ENCODE data around the gene MXD4. TPM values are rescaled to one million over a fixed set of nuclear protein-coding genes. Genes with fewer than 3 reads are reported as not detected.

MXD4 gene
- total RNA-seq, 1 experiment from 2014 or later, result 18.9 TPM

GRCh38 chr4:2264481-2265041 lies 2.7 kb upstream of the MXD4 start:
- BruUV-seq (replicated peaks), result no TSS peak
- intact Hi-C loops (cut with micrococcal nuclease), result loop anchor here (5.0 kb wide), 1 partner anchor 153 kb away; the partner anchor contains the start of genes CFAP99 and ZFYVE28

GRCh38 chr4:2263926-2264321 lies 2.0 kb upstream of the MXD4 start:
- no peaks in the 10 kb centered on the region for H3F3A ChIP-seq (ENCODE audit: low read length, unreplicated experiment)

More at GRCh38 chr4:2264481-2265041, 2.7 kb upstream of the MXD4 start:
- Histone ChIP-seq H3K27me3 (ENCODE audit: low read length) (no peaks in the 10 kb centered on the region), H3K9me3 (ENCODE audit: low read length) (no peaks in the 10 kb centered on the region), H2AFZ (ENCODE audit: low read length) (no peak overlapping the region), H3K36me3 (ENCODE audit: low read depth, low read length) (no peaks in the 10 kb centered on the region), H3K4me2 (ENCODE audit: low read length) (no peak overlapping the region), H3F3A (ENCODE audit: low read length, unreplicated experiment) (no peaks in the 10 kb centered on the region), H4K20me1 (ENCODE audit: low read length) (no peaks in the 10 kb centered on the region), H3K4me1 (ENCODE audit: insufficient read depth, low read length) (peaks cover 8% of the 10 kb centered on the region; the same call in 1 of the 2 replicates), H3K9ac (ENCODE audit: low read length) (no peak overlapping the region), H3K27ac (ENCODE audit: low read length) (no peak overlapping the region), H3K4me3 (ENCODE audit: low read length) (no peak overlapping the region), H3K79me2 (ENCODE audit: low read length) (peaks cover 10% of the 10 kb centered on the region; the same call in 1 of the 2 replicates), H3K9me2 (replicated peaks; ENCODE audit: low read length) (no peaks in the 10 kb centered on the region)
- ChIA-PET POLR2A (ENCODE audit: unreplicated experiment) (no interaction called here), CTCF (no interaction called here)
- DNase-seq (no peak), ATAC-seq (no peak)
- TF ChIP-seq EZH2phosphoT487 (IDR thresholded peaks at IDR 0.05; ENCODE audit: borderline replicate concordance, low read length), result no peak

GRCh38 chr4:2262944-2263250 lies 988 bp upstream of the MXD4 start:
- no peak overlapping the region for H3K27ac ChIP-seq (ENCODE audit: low read length)

More at GRCh38 chr4:2263926-2264321, 2.0 kb upstream of the MXD4 start:
- TF ChIP-seq EZH2 (IDR thresholded peaks at IDR 0.05; ENCODE audit: low read length, unreplicated experiment) (no peak), CTCF (conservative IDR thresholded peaks at IDR 0.05; ENCODE audit: low read depth, low read length) (no peak), EZH2phosphoT487 (IDR thresholded peaks at IDR 0.05; ENCODE audit: borderline replicate concordance, low read length) (no peak)
- H3K4me1 ChIP-seq (ENCODE audit: insufficient read depth, low read length), result peaks cover 8% of the 10 kb centered on the region; the same call in 1 of the 2 replicates
- no peaks in the 10 kb centered on the region for H4K20me1 ChIP-seq (ENCODE audit: low read length)
- no TSS peak for BruUV-seq (replicated peaks)
- no peak overlapping the region for H3K4me2 ChIP-seq (ENCODE audit: low read length)
- no peaks in the 10 kb centered on the region for H3K9me3 ChIP-seq (ENCODE audit: low read length)
- no peak overlapping the region for H3K9ac ChIP-seq (ENCODE audit: low read length)
- no peak overlapping the region for H3K4me3 ChIP-seq (ENCODE audit: low read length)
- ChIA-PET POLR2A (ENCODE audit: unreplicated experiment) (no interaction called here), CTCF (no interaction called here)
- DNase-seq (no peak), ATAC-seq (no peak)
- H3K9me2 ChIP-seq (replicated peaks; ENCODE audit: low read length), result no peaks in the 10 kb centered on the region
- no peak overlapping the region for H2AFZ ChIP-seq (ENCODE audit: low read length)
- intact Hi-C loops (cut with micrococcal nuclease), result loop anchor here (5.0 kb wide), 1 partner anchor 153 kb away; the partner anchor contains the start of genes CFAP99 and ZFYVE28
- H3K27ac ChIP-seq (ENCODE audit: low read length), result no peak overlapping the region
- H3K79me2 ChIP-seq (ENCODE audit: low read length), result peaks cover 10% of the 10 kb centered on the region; the same call in 1 of the 2 replicates
- H3K27me3 ChIP-seq (ENCODE audit: low read length), result no peaks in the 10 kb centered on the region
- no peaks in the 10 kb centered on the region for H3K36me3 ChIP-seq (ENCODE audit: low read depth, low read length)

More at GRCh38 chr4:2262944-2263250, 988 bp upstream of the MXD4 start:
- TF ChIP-seq EZH2phosphoT487 (IDR thresholded peaks at IDR 0.05; ENCODE audit: borderline replicate concordance, low read length) (no peak), CTCF (conservative IDR thresholded peaks at IDR 0.05; ENCODE audit: low read depth, low read length) (no peak), EZH2 (IDR thresholded peaks at IDR 0.05; ENCODE audit: low read length, unreplicated experiment) (no peak)
- Histone ChIP-seq H3K9me2 (replicated peaks; ENCODE audit: low read length) (no peaks in the 10 kb centered on the region), H2AFZ (ENCODE audit: low read length) (peak overlapping the region; percentile 51; the same call in 1 of the 2 replicates), H3K36me3 (ENCODE audit: low read depth, low read length) (no peaks in the 10 kb centered on the region), H3K4me1 (ENCODE audit: insufficient read depth, low read length) (peaks cover 8% of the 10 kb centered on the region; the same call in 1 of the 2 replicates), H3K9me3 (ENCODE audit: low read length) (no peaks in the 10 kb centered on the region), H3K9ac (ENCODE audit: low read length) (peak overlapping the region; percentile 61), H3K4me2 (ENCODE audit: low read length) (peak overlapping the region; percentile 91), H3K27me3 (ENCODE audit: low read length) (no peaks in the 10 kb centered on the region), H3K79me2 (ENCODE audit: low read length) (peaks cover 10% of the 10 kb centered on the region; the same call in 1 of the 2 replicates), H3K4me3 (ENCODE audit: low read length) (peak overlapping the region; percentile 72), H3F3A (ENCODE audit: low read length, unreplicated experiment) (no peaks in the 10 kb centered on the region), H4K20me1 (ENCODE audit: low read length) (no peaks in the 10 kb centered on the region)
- ChIA-PET CTCF (no interaction called here), POLR2A (ENCODE audit: unreplicated experiment) (no interaction called here)
- no peak for ATAC-seq
- intact Hi-C loops (cut with micrococcal nuclease), result loop anchor here (5.0 kb wide), 1 partner anchor 154 kb away; the partner anchor contains the start of genes CFAP99 and ZFYVE28
- DNase-seq, result no peak
- BruUV-seq (replicated peaks), result no TSS peak
